Muscle of leg (tissue), 11 donors: ENCODE results near the gene TNIP1. TPM values are rescaled to one million over a fixed set of nuclear protein-coding genes. Genes with fewer than 3 reads are reported as not detected.

Experiments used
- DNase-seq: peaks from one replicate; pipeline ENCODE4 v3.0.0; 2013
- H3K27ac ChIP-seq: one replicate; pipeline ENCODE4 v1.5.1; 2013; ENCODE audit warnings: mild to moderate bottlenecking, low read length, control low read depth
- H3K27me3 ChIP-seq: one replicate; pipeline ENCODE4 v1.6.1; 2013; ENCODE audit warnings: low read length; ENCODE audit not compliant: control insufficient read depth, insufficient read depth
- H3K36me3 ChIP-seq: one replicate; pipeline ENCODE4 v1.6.1; 2013; ENCODE audit warnings: low read length; ENCODE audit not compliant: control insufficient read depth, insufficient read depth
- H3K4me1 ChIP-seq: one replicate; pipeline ENCODE4 v1.6.1; 2013; ENCODE audit warnings: low read length; ENCODE audit not compliant: control insufficient read depth, insufficient read depth
- H3K4me3 ChIP-seq: one replicate; pipeline ENCODE4 v1.5.1; 2013; ENCODE audit warnings: low read length, control low read depth
- H3K9me3 ChIP-seq: replicated peaks from 2 replicates; pipeline ENCODE4 v1.6.1; 2013; ENCODE audit warnings: low read depth, low read length; ENCODE audit not compliant: control insufficient read depth
- WGBS: methylation state at CpG from one replicate; pipeline ENCODE4 v1.1.5; 2013; ENCODE audit warnings: missing lambda C conversion rate; ENCODE audit not compliant: insufficient coverage; 5-methylcytosine and 5-hydroxymethylcytosine counted together
- polyA plus RNA-seq, 8 donors: library from polyadenylated mRNA; unstranded; fragments of 120-200 nt; gene quantifications; one replicate each; pipeline versions ENCODE4 v1.2.1 to v1.2.3, GENCODE V29; 2013; ENCODE audit warnings: inconsistent platforms in 1 of 8, low replicate concordance in 1 of 8; ENCODE audit not compliant: insufficient read length in 8 of 8, insufficient read depth in 1 of 8
- total RNA-seq: library from RNA; stranded (reverse); fragments of 120-200 nt; gene quantifications from one replicate; pipeline ENCODE4 v1.2.4, GENCODE V29; 2013

TNIP1 gene
- total and polyA plus RNA-seq, 9 donors: 51.3 to 102 (median 89.2) TPM

GRCh38 chr5:151058301-151058700, 22.5 kb downstream of the TNIP1 start:
- DNase-seq: no peak
- no peak overlapping the region for H3K4me3 ChIP-seq
- H3K9me3 ChIP-seq: no peaks in the 10 kb centered on the region
- WGBS: 76% methylated on average over 3 of the region's 5 CpGs
- H3K36me3 ChIP-seq: peaks cover 80% of the 10 kb centered on the region
- no peak overlapping the region for H3K27ac ChIP-seq
- peaks cover 25% of the 10 kb centered on the region for H3K4me1 ChIP-seq
- H3K27me3 ChIP-seq: no peaks in the 10 kb centered on the region

GRCh38 chr5:151056379-151057325, 24.2 kb downstream of the TNIP1 start:
- H3K27ac ChIP-seq: no peak overlapping the region

GRCh38 chr5:151055336-151055735, 25.5 kb downstream of the TNIP1 start:
- Histone ChIP-seq H3K9me3 (no peaks in the 10 kb centered on the region), H3K4me3 (no peak overlapping the region), H3K27me3 (no peaks in the 10 kb centered on the region), H3K27ac (no peak overlapping the region), H3K36me3 (peaks cover 65% of the 10 kb centered on the region), H3K4me1 (peaks cover 19% of the 10 kb centered on the region)
- DNase-seq: no peak
- WGBS: 88% methylated on average over 4 of the region's 6 CpGs

More at GRCh38 chr5:151056379-151057325, 24.2 kb downstream of the TNIP1 start:
- peaks cover 70% of the 10 kb centered on the region for H3K36me3 ChIP-seq
- H3K27me3 ChIP-seq: no peaks in the 10 kb centered on the region
- no peak for DNase-seq
- H3K4me1 ChIP-seq: peaks cover 27% of the 10 kb centered on the region
- H3K9me3 ChIP-seq: no peaks in the 10 kb centered on the region
- 94% methylated on average over 24 of the region's 25 CpGs for WGBS
- no peak overlapping the region for H3K4me3 ChIP-seq

- no peaks in the 10 kb centered on the region for H3K27me3 ChIP-seq
- 93% methylated on average over 2 of the region's 3 CpGs for WGBS
- H3K27ac ChIP-seq: no peak overlapping the region
- peaks cover 13% of the 10 kb centered on the region for H3K4me1 ChIP-seq
- H3K36me3 ChIP-seq: peaks cover 61% of the 10 kb centered on the region
- no peak for DNase-seq
- no peak overlapping the region for H3K4me3 ChIP-seq
- no peaks in the 10 kb centered on the region for H3K9me3 ChIP-seq
Observed at GRCh38 chr5:151054709-151055108, 26.1 kb downstream of the TNIP1 start.

GRCh38 chr5:151053796-151054462, 26.9 kb downstream of the TNIP1 start:
- H3K27ac ChIP-seq: no peak overlapping the region
- H3K9me3 ChIP-seq: no peaks in the 10 kb centered on the region
- no peak overlapping the region for H3K4me3 ChIP-seq
- no peak for DNase-seq
- no peaks in the 10 kb centered on the region for H3K27me3 ChIP-seq
- 100% methylated on average over 1 of the region's 4 CpGs for WGBS
- H3K4me1 ChIP-seq: peaks cover 13% of the 10 kb centered on the region
- H3K36me3 ChIP-seq: peaks cover 66% of the 10 kb centered on the region

GRCh38 chr5:151052836-151053235, 28.0 kb downstream of the TNIP1 start:
- no peak overlapping the region for H3K27ac ChIP-seq
- 78% methylated on average over 3 of the region's 3 CpGs for WGBS
- H3K4me1 ChIP-seq: peaks cover 11% of the 10 kb centered on the region
- peaks cover 67% of the 10 kb centered on the region for H3K36me3 ChIP-seq
- H3K4me3 ChIP-seq: no peak overlapping the region
- H3K27me3 ChIP-seq: no peaks in the 10 kb centered on the region
- no peaks in the 10 kb centered on the region for H3K9me3 ChIP-seq
- DNase-seq: no peak

- H3K27ac ChIP-seq: no peak overlapping the region
- no peaks in the 10 kb centered on the region for H3K9me3 ChIP-seq
- H3K27me3 ChIP-seq: no peaks in the 10 kb centered on the region
- no peak overlapping the region for H3K4me3 ChIP-seq
- H3K36me3 ChIP-seq: peaks cover 73% of the 10 kb centered on the region
- H3K4me1 ChIP-seq: peaks cover 11% of the 10 kb centered on the region
- peak; percentile 40 for DNase-seq
- WGBS: 55% methylated on average over 4 of the region's 10 CpGs
Observed at GRCh38 chr5:151051931-151052608, 28.8 kb downstream of the TNIP1 start.

- peak; percentile 88 for DNase-seq
- Histone ChIP-seq H3K9me3 (no peaks in the 10 kb centered on the region), H3K27me3 (no peaks in the 10 kb centered on the region), H3K4me1 (peaks cover 11% of the 10 kb centered on the region), H3K4me3 (no peak overlapping the region), H3K36me3 (peaks cover 70% of the 10 kb centered on the region), H3K27ac (no peak overlapping the region)
- WGBS: 81% methylated on average over 4 of the region's 6 CpGs
Observed at GRCh38 chr5:151051066-151051930, 29.5 kb downstream of the TNIP1 start.

GRCh38 chr5:151048526-151048925, 32.3 kb downstream of the TNIP1 start:
- Histone ChIP-seq H3K27ac (no peak overlapping the region), H3K9me3 (no peaks in the 10 kb centered on the region), H3K36me3 (peaks cover 65% of the 10 kb centered on the region), H3K4me3 (no peak overlapping the region), H3K4me1 (peaks cover 11% of the 10 kb centered on the region), H3K27me3 (no peaks in the 10 kb centered on the region)
- no peak for DNase-seq
- 48% methylated on average over 3 of the region's 7 CpGs for WGBS
